ENCODE results near the gene PRADC1. TPM values are rescaled to one million over a fixed set of nuclear protein-coding genes. Genes with fewer than 3 reads are reported as not detected.
"Not testable (repeated sequence)": the region's sequence is repeated elsewhere in the genome, so short reads cannot be mapped to it uniquely, and the experiment has no call there.

Gene PRADC1
- total RNA-seq, 1 donor from 2014 or later: 77.0 TPM

GRCh38 chr2:73264783-73265182, 31.7 kb upstream of the PRADC1 start:
- Histone ChIP-seq H3K4me3 (no peak overlapping the region), H3K9me3 (no peaks in the 10 kb centered on the region), H3K27ac (no peak overlapping the region), H3K36me3 (no peaks in the 10 kb centered on the region), H3K4me1 (peaks cover 3 to 6% of the 10 kb centered on the region in 2 donors), H3K27me3 (peaks cover 4% of the 10 kb centered on the region)
- no peak for DNase-seq (ENCODE audit: low spot score in 2 of 2)
- intact Hi-C loops (cut with DNase I): no loop called here
- no peak for TF ChIP-seq CTCF (IDR thresholded peaks at IDR 0.05)

GRCh38 chr2:73264332-73264606, 31.2 kb upstream of the PRADC1 start:
- intact Hi-C loops (cut with DNase I): no loop called here

GRCh38 chr2:73263540-73264331, 30.7 kb upstream of the PRADC1 start:
- DNase-seq (ENCODE audit: low spot score in 2 of 2): no peak
- Histone ChIP-seq H3K9me3 (no peaks in the 10 kb centered on the region), H3K4me3 (no peak overlapping the region), H3K27ac (no peak overlapping the region), H3K27me3 (no peaks in the 10 kb centered on the region), H3K36me3 (no peaks in the 10 kb centered on the region), H3K4me1 (peaks cover 0 to 3% of the 10 kb centered on the region in 2 donors)
- TF ChIP-seq CTCF (IDR thresholded peaks at IDR 0.05): no peak
- intact Hi-C loops (cut with DNase I): no loop called here

More at GRCh38 chr2:73264332-73264606, 31.2 kb upstream of the PRADC1 start:
- Histone ChIP-seq H3K27ac (no peak overlapping the region), H3K9me3 (no peaks in the 10 kb centered on the region), H3K4me3 (no peak overlapping the region), H3K36me3 (no peaks in the 10 kb centered on the region), H3K27me3 (peaks cover 4% of the 10 kb centered on the region), H3K4me1 (peaks cover 3 to 6% of the 10 kb centered on the region in 2 donors)
- TF ChIP-seq CTCF (IDR thresholded peaks at IDR 0.05): no peak
- no peak for DNase-seq (ENCODE audit: low spot score in 2 of 2)

GRCh38 chr2:73262691-73263429, 29.8 kb upstream of the PRADC1 start:
- H3K27ac ChIP-seq; DNase-seq (ENCODE audit: low spot score in 2 of 2); H3K9me3 ChIP-seq; H3K27me3 ChIP-seq; H3K36me3 ChIP-seq; intact Hi-C loops (cut with DNase I); H3K4me3 ChIP-seq; H3K4me1 ChIP-seq: not testable (repeated sequence)

GRCh38 chr2:73262108-73262651, 29.1 kb upstream of the PRADC1 start:
- Histone ChIP-seq H3K27me3 (no peaks in the 10 kb centered on the region), H3K36me3 (no peaks in the 10 kb centered on the region), H3K9me3 (no peaks in the 10 kb centered on the region), H3K27ac (no peak overlapping the region), H3K4me3 (no peak overlapping the region), H3K4me1 (no peaks in the 10 kb centered on the region)
- TF ChIP-seq CTCF (IDR thresholded peaks at IDR 0.05): no peak
- no peak for DNase-seq (ENCODE audit: low spot score in 2 of 2)
- intact Hi-C loops (cut with DNase I): no loop called here

- Histone ChIP-seq H3K27ac (no peak overlapping the region), H3K27me3 (no peaks in the 10 kb centered on the region), H3K4me1 (no peaks in the 10 kb centered on the region), H3K36me3 (no peaks in the 10 kb centered on the region), H3K4me3 (no peak overlapping the region), H3K9me3 (no peaks in the 10 kb centered on the region)
- intact Hi-C loops (cut with DNase I): no loop called here
- peak in 2 of 3 experiments; percentile 17 to 22 for TF ChIP-seq CTCF (IDR thresholded peaks at IDR 0.05)
- no peak for DNase-seq (ENCODE audit: low spot score in 2 of 2)
Measured at GRCh38 chr2:73260338-73260984, 27.4 kb upstream of the PRADC1 start.
